Measurements from ENCODE around the gene EPX.
"Not testable (repeated sequence)": the region's sequence is repeated elsewhere in the genome, so short reads cannot be mapped to it uniquely, and the experiment has no call there.

Gene EPX, protein sequence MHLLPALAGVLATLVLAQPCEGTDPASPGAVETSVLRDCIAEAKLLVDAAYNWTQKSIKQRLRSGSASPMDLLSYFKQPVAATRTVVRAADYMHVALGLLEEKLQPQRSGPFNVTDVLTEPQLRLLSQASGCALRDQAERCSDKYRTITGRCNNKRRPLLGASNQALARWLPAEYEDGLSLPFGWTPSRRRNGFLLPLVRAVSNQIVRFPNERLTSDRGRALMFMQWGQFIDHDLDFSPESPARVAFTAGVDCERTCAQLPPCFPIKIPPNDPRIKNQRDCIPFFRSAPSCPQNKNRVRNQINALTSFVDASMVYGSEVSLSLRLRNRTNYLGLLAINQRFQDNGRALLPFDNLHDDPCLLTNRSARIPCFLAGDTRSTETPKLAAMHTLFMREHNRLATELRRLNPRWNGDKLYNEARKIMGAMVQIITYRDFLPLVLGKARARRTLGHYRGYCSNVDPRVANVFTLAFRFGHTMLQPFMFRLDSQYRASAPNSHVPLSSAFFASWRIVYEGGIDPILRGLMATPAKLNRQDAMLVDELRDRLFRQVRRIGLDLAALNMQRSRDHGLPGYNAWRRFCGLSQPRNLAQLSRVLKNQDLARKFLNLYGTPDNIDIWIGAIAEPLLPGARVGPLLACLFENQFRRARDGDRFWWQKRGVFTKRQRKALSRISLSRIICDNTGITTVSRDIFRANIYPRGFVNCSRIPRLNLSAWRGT

DNA sequence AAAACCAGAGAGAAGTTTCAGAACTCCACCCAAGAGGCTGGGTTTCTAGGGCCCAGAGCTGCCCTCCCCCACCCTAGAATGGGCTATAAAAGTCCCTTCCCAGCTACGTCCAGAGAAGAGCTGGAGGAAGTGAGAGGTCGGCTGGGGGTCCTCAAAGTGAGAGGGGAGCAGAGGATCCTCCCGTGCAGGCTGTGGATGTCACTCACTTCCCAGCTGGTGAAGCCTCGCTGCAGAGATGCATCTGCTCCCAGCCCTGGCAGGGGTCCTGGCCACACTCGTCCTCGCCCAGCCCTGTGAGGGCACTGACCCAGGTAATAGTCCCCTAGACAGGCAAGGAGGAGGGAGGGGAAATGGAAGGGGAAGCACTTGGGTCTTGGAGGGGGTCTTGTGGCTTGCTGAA is at the start of gene EPX:
Gene EPX (plus strand): TSS at position 115 of the 400 bp plus-strand sequence. CDS start 121 bp downstream, at position 236.
- no peak for DNase-seq

DNA sequence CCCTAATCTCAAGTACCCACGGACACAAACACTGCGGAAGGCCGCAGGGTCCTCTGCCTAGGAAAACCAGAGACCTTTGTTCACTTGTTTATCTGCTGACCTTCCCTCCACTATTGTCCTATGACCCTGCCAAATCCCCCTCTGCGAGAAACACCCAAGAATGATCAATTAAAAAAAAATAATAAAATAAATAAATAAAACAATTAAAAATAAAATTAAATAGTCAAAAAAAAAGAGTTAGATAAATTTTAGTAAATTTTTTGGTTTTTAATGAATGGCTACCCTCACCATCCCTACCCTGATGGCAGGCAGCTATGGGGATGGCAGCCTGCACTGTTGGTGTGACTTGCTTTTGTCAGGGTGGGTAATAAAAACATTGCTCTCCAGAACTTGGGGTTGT is 49.2 kb upstream of the EPX start:
- not testable (repeated sequence) for DNase-seq

DNA sequence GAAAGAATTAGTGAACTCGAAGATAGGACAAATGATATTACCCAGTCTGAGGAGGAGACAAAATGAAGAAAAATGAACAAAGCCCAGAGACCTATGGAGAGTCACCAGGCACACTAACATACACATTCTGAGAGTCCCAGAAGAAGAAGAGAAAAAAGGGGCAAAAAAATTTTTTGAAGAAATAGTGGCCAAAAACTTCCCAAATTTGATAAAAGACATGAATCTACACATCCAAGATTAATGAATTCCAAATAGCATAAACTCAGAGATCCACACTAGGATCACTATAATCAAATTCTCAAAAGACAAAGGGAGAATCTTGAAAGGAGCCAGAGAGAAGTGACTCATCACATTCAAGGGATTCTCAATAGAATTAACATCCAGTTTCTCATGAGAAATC is 47.7 kb upstream of the EPX start:
- DNase-seq = no peak

DNA sequence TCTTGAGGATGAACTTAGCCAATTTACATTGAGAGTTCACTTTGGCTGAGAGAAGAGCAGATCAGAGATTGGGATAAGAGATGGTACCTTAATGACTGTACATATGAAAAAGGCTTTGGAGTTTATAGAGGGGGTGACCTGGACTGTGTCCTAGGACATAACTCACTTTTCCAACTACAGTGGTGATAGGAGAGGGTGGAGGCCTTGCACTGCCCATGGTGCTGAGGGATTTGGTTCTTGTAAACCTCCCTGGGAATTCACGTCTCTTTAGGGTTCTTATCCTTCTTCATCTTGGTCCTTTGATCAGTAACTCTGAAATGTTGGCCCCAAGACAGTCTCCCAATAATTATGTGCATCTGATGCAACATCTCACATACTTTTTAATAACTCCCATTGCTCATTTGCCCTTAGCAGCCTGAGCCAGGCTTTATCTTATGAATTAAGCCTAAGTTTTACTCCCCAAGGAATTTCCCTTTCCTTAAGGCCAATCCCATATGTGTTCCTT is 44.5 kb upstream of the EPX start, which contains the start of gene OR4D1:
Gene OR4D1 (plus strand): TSS at position 455 of the 505 bp plus-strand sequence. CDS start 6,770 bp downstream, outside the sequence.
- DNase-seq = no peak

DNA sequence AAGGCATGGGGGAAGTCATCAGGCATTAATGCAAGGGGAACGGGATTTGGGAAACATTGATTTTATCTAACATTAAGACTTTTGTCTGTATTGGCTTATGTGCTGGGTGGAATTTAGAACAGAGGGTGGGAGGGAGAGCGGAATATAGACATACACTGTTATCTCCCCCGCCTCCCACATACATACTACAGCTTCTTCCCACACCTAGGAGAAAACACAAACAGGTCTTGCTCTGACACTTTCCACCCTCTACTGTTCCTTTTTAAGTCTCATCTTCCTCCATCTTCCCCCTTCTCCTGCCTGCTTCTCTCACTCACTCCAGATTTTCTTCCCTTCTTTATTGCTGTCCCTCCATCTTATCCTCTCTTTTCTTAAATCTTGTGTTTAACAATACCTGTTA is 43.9 kb upstream of the EPX start:
- DNase-seq = no peak

DNA sequence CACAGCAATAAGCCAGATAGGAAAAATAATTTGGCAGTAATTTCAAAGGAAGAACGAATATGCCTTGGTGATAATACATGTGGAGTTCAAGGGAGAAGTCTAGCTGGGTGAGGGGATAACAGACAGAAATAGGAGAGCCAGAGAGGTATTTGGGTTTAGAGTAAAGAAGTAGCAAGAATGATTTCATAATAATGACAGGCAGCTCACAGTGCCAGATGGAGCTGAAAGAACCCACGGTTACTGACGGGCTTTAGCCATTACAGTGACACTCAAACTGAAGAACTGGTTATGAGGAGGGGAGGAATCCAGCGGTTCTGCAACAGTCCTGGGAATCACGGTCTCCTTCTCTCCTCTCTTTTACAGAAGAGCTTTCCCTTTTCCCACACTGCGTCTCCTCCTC is 42.1 kb upstream of the EPX start:
- DNase-seq = no peak

DNA sequence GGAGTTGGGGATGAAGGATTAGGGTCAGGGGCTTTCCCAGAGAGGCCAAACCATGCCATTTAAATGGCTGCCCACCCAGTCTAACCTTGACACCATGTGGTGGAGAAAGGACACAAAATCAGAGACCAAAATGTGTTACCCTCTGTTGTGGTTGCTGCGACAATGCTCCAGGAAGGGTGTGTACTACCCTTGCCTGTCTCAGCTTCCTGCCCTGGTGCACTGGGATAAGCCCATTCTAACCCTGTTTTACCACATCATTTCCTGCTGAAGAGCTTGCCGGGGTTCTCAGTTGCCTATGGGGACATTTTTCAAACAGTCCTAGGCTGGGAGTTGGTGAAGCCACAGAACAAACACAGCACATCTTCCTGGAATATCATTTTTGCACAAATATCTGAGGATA is 39.5 kb upstream of the EPX start:
- DNase-seq = no peak

DNA sequence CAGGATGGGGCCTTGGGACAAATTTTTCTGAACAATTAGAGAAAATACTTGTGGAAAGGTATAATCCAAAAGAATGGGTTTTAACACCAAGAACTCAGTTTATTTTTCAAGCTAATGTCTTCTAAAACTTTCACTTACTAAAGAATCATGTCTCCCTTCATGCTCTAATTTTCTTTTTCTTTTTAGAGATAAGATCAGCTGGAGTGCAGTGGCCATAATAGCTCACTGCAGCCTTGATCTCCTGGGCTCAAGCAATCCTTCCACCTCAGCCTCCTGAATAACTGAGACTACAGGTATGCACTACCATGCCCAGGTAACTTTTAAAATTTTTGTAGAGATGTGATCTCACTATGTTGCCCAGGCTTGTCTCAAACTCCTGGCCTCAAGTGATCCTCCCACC is 38.9 kb upstream of the EPX start:
- DNase-seq = no peak

DNA sequence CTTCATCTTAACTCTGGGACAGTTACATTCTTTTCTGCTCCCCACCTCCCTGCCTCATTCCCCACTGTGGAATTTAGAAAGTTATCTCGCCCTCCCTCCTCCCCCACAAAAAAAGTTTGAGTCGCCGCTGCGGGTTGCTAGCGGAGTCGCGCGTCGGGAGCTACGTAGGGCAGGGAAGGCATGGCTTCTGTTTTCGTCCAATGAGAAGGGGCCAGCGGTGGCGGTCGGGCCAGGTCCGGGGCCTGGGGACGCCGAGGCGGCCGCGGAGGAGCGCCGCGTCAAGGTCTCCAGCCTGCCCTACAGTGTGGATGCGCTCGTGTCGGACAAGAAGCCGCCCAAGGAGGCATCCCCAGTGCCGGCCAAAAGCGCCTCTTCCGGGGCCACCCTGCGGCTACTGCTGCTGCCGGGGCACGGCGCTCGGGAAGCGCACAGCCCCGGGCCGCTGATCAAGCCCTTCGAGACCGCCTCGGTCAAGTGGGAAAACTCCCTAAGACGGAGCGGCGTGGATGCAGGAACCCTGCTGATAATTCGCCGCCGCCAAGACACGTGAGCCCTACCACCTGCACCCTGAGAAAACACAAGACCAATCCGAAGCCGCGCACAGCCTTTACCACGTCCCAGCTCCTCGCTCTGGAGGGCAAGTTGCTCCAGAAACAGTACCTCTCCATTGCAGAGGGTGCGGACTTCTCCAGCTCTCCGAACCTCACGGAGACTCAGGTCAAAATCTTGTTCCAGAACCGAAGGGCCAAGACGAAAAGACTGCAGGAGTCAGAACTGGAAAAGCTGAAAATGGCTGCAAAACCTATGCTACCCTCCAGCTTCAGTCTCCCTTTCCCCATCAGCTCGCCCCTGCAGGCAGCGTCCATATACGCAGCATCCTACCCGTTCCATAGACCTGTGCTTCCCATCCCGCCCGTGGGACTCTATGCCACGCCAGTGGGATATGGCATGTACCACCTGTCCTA is 35.4 kb upstream of the EPX start:
- no peak for DNase-seq

DNA sequence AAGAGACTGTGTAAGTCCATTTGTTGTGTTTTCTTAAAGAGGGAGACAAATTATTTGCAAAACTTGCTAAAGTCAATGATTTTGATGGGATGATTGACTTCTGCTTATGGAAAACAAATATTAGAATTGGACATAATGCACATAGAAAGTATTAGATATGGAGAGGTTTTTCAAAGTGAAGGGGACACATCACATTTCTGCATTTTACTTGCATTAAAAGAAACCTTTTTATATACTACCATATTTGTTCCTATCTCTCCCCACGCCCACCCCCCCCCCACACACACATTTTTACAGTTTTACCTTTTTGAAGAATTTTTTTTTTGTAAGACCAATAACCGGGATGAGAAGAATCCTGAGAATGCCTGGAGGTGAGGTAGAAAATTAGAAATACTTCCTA is 34.3 kb upstream of the EPX start:
- no peak for DNase-seq

DNA sequence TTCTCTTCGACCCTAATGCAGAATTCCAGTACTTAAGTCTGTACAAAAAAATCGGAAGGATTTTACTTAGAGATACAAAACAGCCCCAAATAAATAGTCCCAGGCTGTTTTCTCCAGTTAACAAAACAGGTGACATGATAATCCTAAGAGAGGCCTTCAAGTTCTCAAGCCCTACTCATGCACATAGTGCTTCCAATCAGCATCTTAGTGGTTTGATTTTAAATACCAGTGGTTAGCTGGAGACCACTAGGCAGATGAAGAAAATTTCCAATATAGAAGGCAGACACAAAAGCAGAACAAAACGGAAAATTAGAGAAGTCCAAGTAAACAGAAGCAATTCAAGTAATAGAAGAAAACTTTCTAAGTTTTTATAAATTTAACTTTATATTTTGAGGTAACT is 31.0 kb upstream of the EPX start:
- no peak for DNase-seq

DNA sequence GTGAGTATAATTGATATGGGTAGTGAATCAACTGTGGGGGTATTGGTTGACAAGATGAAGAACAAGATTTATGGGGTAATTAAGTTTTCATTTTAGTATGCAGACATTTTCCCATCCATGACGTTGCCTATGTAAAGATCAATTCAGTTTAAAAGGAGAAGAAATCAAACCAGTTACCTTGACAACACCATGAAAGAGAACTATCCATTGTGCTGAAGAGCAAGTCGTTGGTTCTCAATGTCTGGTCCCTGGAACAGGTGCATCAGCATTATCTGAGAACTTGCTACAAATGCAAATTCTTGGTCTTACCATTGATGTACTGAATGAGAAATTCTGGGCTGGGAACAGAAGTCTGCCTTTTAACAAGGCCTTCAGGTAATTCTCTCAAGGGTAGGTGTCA is 26.5 kb upstream of the EPX start:
- no peak for DNase-seq

DNA sequence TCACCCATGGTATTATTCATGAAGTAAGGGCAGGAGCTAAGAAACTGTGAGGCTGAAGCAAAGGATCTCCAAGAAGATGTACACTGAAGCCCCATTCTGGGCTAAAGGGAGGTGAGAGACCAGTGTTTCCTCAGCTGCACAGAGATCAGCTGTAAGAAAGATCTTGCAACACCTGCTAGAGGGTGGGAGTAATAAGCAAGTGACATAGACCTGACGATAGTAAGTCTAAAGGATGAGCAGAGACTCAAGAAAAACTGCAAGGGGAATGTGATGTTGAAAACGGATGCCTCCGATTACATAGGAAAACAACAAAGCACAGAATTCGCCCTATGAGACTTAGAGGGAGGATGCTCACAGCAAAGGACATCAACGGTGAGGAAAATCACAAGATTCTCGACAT is 25.8 kb upstream of the EPX start, which contains the start of gene OR4D2:
Gene OR4D2 (plus strand): TSS at position 301 of the 400 bp plus-strand sequence. CDS start 2,674 bp downstream, outside the sequence.
- no peak for DNase-seq

DNA sequence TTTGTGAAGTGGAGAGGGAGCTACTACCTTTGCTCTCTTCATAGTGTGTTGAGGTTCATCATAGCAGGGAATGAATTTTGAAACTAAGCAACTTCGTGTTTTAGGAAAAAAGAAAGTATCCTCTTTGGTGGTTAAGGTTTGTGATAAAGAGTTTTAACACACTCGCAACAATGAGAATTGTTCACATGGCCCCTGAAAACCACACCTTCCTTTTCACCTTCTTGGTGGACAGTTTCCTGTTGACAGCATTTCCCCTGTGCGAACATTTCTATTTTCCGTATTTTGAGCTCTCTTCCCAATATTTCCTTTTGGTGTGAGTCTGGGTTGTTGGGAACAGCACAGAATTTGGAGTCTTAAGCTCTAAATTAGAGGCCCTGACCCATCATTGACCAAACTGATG is 21.9 kb upstream of the EPX start:
- no peak for DNase-seq

DNA sequence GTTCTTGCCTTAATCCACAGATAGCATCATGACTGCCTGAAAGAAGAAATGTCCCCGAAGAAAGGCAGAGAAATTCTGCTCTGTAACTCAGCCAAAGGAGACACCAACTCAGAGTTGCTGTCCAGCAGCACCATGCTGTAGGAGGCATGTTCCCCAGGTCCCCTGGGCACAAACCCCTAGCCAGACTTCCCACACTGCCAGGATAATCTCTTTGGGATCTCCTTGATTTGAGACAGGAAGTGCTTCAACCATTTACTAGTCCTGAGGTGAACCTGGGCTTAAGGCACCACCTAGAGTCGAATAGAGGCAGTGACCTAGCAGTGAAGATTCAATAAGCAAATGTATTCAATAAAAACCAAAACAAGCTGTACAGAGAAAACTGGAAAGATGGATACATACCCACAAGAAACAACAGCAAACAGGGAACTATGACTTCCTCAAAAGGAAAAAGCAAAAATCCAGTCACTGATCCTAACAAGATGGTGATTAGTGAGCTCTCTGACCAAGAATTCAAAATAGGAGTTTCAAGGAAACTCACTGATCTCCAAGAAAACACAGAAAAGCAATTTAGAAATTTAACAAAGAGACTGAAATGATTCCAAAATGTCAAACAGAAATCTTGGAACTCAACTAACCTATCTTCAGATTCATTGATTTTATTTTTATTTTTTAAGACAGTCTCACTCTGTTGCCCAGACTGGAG is 20.0 kb upstream of the EPX start:
- DNase-seq = no peak

DNA sequence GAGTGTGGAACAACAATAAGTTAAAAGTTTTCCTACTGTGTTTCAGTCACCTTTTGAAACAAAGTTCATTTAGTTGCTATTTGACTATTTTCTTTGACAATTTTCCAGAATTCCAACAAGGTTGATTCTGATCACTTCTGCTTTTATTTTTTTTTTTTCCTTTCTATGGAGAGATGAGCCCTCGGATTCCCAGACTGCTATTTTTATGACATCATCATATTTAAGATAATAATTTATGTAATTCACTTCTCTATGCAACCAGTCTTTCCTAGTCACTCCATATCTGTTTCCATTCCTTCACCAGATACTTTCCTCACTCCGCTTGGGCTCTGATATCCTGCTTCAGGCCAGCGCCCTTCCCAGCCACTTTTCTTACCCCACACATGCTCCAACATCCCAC is 17.7 kb upstream of the EPX start:
- no peak for DNase-seq

DNA sequence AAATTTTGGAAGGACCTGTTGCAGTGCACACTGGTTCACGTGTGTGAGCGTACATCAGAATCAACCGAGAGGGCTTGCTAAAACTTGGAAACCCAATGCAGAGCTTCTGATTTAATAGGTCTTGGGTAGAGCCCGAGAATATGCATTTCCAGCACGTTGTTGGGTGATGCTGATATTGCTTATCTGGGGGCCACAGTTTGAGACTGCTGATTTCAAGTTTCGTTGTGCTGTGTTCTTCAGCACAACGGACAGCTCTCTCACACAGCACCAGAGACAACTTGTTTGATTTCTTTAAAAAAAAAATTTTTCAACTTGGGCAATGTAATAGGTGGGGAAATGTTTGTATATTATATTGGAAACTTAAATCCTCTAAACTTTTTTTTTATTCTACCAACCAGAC is 16.3 kb upstream of the EPX start:
- no peak for DNase-seq

DNA sequence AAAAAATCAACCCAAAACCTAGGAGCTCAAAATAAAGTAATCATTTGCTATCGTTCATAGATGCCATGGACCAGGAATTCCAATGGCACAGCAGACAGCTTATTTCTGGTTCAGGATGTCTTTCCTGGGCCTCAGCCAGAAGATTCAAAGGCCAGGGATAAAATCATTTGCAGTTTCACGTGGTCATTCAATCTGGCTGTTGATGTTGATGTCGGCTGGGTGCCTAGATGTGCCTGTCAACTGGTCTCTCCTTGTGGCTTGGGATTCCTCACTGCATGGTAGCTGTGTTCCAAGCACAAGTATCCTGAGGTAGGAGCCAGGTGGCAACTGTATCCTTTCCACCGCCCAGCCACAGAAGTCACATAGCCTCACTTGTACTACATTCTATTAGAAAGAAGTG is 10.7 kb upstream of the EPX start:
- DNase-seq = no peak

DNA sequence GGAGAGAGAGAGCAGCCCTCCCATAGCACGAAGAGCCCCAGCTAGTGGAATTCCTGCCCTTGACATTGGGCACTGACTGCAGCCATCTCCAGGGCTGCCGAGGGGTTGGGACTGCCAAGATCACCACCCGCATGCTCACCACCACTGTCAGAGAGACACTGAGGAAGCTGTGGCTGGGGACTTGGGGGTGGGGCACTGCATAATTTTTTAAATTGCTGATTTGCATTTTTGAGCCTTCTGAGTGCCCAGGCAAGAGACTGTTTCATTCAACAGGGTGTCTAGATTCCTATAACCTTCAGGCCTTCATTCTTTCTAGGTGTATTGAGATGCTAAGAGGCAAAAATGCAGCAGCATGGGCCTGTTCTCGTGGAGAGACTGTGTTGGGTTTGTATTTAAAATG is 9.0 kb upstream of the EPX start:
- DNase-seq = no peak

DNA sequence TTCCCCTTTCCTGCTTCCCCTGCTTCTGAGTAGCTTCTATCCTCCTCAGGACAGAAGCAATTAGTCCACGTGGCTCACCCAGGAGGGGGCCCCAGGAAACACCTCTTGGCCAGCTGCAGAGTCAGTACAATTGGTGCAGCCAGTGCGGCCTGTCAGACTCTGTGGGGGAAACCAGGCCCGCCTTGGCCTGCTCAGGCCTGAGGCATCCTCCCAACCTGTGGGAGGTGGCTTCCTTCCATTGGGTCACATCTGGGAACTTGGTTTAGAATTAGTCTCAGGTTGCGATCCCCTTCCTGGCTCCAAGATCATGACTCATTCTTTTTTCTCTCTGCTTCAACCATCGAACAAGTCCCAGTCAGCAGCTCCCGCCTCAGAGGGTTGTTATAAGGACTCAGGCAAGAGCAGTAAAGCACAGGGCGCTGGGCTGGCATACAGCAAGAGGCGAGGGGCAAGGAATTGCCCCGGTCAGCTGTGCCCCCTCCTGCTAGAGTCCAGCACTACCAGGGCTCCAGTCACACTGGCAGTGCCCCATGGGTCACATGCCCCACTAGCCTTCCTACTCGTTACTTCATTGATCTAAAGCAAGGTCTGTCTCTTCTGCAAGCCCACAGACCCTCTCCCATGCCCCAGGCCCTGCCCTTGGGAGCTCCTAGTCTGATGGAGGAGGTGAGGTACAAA is 8.1 kb upstream of the EPX start:
- no peak for DNase-seq

DNA sequence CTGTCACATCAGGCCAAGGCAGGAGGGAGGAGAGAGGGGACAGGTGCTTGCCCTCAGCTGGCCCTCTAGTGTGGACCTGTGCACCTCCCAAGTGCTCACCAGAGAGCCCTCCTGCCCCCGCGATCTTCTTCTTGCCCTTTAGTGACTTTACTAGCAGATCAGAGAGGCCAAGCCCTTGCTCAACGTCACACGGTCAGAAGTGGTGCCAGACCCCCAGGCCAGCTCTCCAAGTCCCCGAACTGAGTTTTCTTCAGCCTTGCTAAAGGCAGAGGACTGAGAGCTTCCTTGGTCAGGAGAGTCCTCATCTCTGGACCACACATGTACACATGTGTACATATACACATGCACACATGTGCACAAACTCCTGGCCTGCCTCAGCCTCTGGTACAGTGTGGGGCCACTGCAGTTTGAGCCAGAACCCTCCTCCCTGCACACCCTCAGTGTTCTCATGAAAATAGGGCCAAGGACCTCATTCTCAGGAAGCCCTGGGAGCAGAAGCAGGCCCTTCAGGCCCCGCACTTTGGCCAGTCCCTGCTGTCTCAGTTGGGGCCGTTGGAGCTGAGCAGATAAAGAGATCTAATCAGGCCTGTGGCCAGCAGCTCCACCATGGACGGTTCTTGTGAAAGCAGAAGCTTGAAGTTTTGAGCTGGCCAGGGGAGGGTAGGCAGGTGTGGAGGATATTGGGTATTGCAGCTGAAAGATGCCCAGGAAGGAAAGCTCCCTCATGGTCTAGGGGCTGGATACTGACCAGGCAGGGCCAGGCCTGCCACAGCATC is 7.4 kb upstream of the EPX start:
- DNase-seq = no peak
